Islet of Langerhans (tissue), 1 donor: Measurements from ENCODE around the gene ACOT9.
"Not testable (repeated sequence)": the region's sequence is repeated elsewhere in the genome, so short reads cannot be mapped to it uniquely, and the experiment has no call there.

Experiments used
- FAIRE-seq: peaks from one replicate; lab custom pipeline; 2011; peaks lifted over from hg19 to GRCh38; lab: Jason Lieb, UNC

ACOT9 gene

GRCh38 chrX:23742697-23743622 is at the start of gene ACOT9:
ACOT9 (minus strand) TSS chrX:23743276; CDS start chrX:23743144, 132 bp downstream.
- no peak for FAIRE-seq

- FAIRE-seq, result peak; percentile 64
These were observed 47.0 kb upstream of the ACOT9 start for GRCh38 chrX:23790155-23790497.

GRCh38 chrX:23789386-23790154 is 46.5 kb upstream of the ACOT9 start:
- no peak for FAIRE-seq

GRCh38 chrX:23788946-23789345 is 45.9 kb upstream of the ACOT9 start:
- no peak for FAIRE-seq

- FAIRE-seq, result no peak
These were observed 45.4 kb upstream of the ACOT9 start for GRCh38 chrX:23788521-23788920.

- FAIRE-seq, result no peak
These were observed 44.7 kb upstream of the ACOT9 start for GRCh38 chrX:23787745-23788118.

- no peak for FAIRE-seq
These were observed 43.3 kb upstream of the ACOT9 start for GRCh38 chrX:23786268-23786815.

- FAIRE-seq, result no peak
These were observed 42.5 kb upstream of the ACOT9 start for GRCh38 chrX:23785580-23785979.

- no peak for FAIRE-seq
These were observed 41.6 kb upstream of the ACOT9 start for GRCh38 chrX:23784470-23785331.

GRCh38 chrX:23783589-23784469 is 40.8 kb upstream of the ACOT9 start:
- no peak for FAIRE-seq

GRCh38 chrX:23782863-23783588 is 40.0 kb upstream of the ACOT9 start, which contains the start of gene SAT1:
SAT1 (plus strand) TSS chrX:23783173; CDS start chrX:23783352, 179 bp downstream.
- FAIRE-seq, result no peak

GRCh38 chrX:23782455-23782854 is 39.4 kb upstream of the ACOT9 start:
- no peak for FAIRE-seq

- FAIRE-seq, result no peak
These were observed 35.9 kb upstream of the ACOT9 start for GRCh38 chrX:23779025-23779424.

GRCh38 chrX:23776363-23776762 is 33.3 kb upstream of the ACOT9 start:
- no peak for FAIRE-seq

GRCh38 chrX:23773601-23774175 is 30.6 kb upstream of the ACOT9 start:
- peak; percentile 84 for FAIRE-seq

GRCh38 chrX:23771086-23771485 is 28.0 kb upstream of the ACOT9 start:
- not testable (repeated sequence) for FAIRE-seq

GRCh38 chrX:23770142-23770541 is 27.1 kb upstream of the ACOT9 start:
- no peak for FAIRE-seq

- FAIRE-seq, result no peak
These were observed 23.8 kb upstream of the ACOT9 start for GRCh38 chrX:23766650-23767551.

GRCh38 chrX:23765868-23766267 is 22.8 kb upstream of the ACOT9 start:
- no peak for FAIRE-seq
